H1 (cell line): ENCODE measurements around the gene CFAP58. TPM values are rescaled to one million over a fixed set of nuclear protein-coding genes. Genes with fewer than 3 reads are reported as not detected.

Source experiments
- CTCF ChIA-PET: fragments of 300-600 bp; sonication (Branson Sonifier 250); formaldehyde crosslinking; loops from one replicate; lab custom pipeline; 2021; ENCODE audit not compliant: partially characterized antibody; lab: Charles Lee
- POLR2A ChIA-PET: fragments of 300-600 bp; sonication (Branson Sonifier 250); formaldehyde crosslinking; loops from one replicate; lab custom pipeline; 2021; ENCODE audit warnings: inconsistent platforms; ENCODE audit not compliant: partially characterized antibody; lab: Charles Lee
- DNase-seq, 2 experiments: peaks; one replicate each; pipeline versions ENCODE4 v3.0.0 to v3.0.0-alpha.2; 2010 to 2022; ENCODE audit warnings: low spot score in 2 of 2, low read depth in 1 of 2, mixed read lengths in 1 of 2
- FAIRE-seq: peaks from 2 replicates; lab custom pipeline; 2011; peaks lifted over from hg19 to GRCh38; lab: Jason Lieb, UNC
- H2AFZ ChIP-seq: 2 replicates; pipeline ENCODE4 v1.8.1; 2012; ENCODE audit warnings: low read length, inconsistent platforms
- H2AK5ac ChIP-seq: 2 replicates; pipeline ENCODE4 v1.6.1; 2013; ENCODE audit warnings: low read depth, low read length
- H2BK120ac ChIP-seq: replicated peaks from 2 replicates; pipeline ENCODE3; 2013; ENCODE audit warnings: low read depth, low read length, inconsistent platforms
- H2BK12ac ChIP-seq: 2 replicates; pipeline ENCODE4 v1.6.1; 2013; ENCODE audit warnings: low read depth, low read length
- H2BK15ac ChIP-seq: 2 replicates; pipeline ENCODE4 v1.6.1; 2013; ENCODE audit warnings: low read length
- H2BK20ac ChIP-seq: 2 replicates; pipeline ENCODE4 v1.6.1; 2013; ENCODE audit warnings: low read length
- H2BK5ac ChIP-seq: 2 replicates; pipeline ENCODE4 v1.6.1; 2013; ENCODE audit warnings: low read depth, low read length
- H3K14ac ChIP-seq: 2 replicates; pipeline ENCODE4 v1.6.1; 2013; ENCODE audit warnings: inconsistent platforms; ENCODE audit not compliant: insufficient read length
- H3K18ac ChIP-seq: 2 replicates; pipeline ENCODE4 v1.6.1; 2013; ENCODE audit warnings: low read length; ENCODE audit errors: extremely low read depth
- H3K23ac ChIP-seq: 2 replicates; pipeline ENCODE4 v1.6.1; 2013; ENCODE audit warnings: inconsistent platforms; ENCODE audit not compliant: insufficient read length
- H3K23me2 ChIP-seq: 2 replicates; pipeline ENCODE4 v1.6.1; 2013; ENCODE audit warnings: low read depth, low read length
- H3K27ac ChIP-seq: 2 replicates; pipeline ENCODE4 v1.6.1; 2011; ENCODE audit warnings: low read depth, low read length, inconsistent platforms
- H3K27me3 ChIP-seq, 4 experiments: replicated peaks in 1 of 4; 1 replicate in 1 of 4; 2 replicates in 3 of 4; pipeline versions ENCODE4 v1.6.1 to v1.8.1; 2011 to 2013; ENCODE audit warnings: low read length in 3 of 4, mild to moderate bottlenecking in 3 of 4, inconsistent platforms in 2 of 4, mixed read lengths in 2 of 4, moderate library complexity in 1 of 4; ENCODE audit not compliant: control insufficient read depth in 3 of 4, insufficient read depth in 3 of 4; ENCODE audit errors: extremely low read depth in 1 of 4
- H3K36me3 ChIP-seq, 4 experiments: 2 replicates each; pipeline versions ENCODE4 v1.6.1 to v1.8.1; 2011 to 2013; ENCODE audit warnings: mild to moderate bottlenecking in 4 of 4, low read length in 3 of 4, moderate library complexity in 2 of 4, control low read depth in 1 of 4, inconsistent platforms in 1 of 4; ENCODE audit not compliant: insufficient read depth in 4 of 4, control insufficient read depth in 2 of 4
- H3K4ac ChIP-seq: replicated peaks from 2 replicates; pipeline ENCODE3; 2013; ENCODE audit warnings: low read length, low read depth, mixed read lengths, inconsistent platforms; ENCODE audit not compliant: insufficient read length
- H3K4me1 ChIP-seq, 4 experiments: replicated peaks in 1 of 4; 1 replicate in 1 of 4; 2 replicates in 3 of 4; pipeline versions ENCODE4 v1.6.1 to v1.8.1; 2011 to 2013; ENCODE audit warnings: low read length in 3 of 4, inconsistent platforms in 2 of 4, mixed read lengths in 1 of 4; ENCODE audit not compliant: insufficient read depth in 4 of 4, control insufficient read depth in 3 of 4
- H3K4me2 ChIP-seq, 2 experiments: 2 replicates each; pipeline versions ENCODE4 v1.6.1 to v1.8.1; 2011 to 2013; ENCODE audit warnings: low read depth in 2 of 2, low read length in 2 of 2, control low read depth in 1 of 2, inconsistent platforms in 1 of 2, mild to moderate bottlenecking in 1 of 2; ENCODE audit not compliant: insufficient read depth in 1 of 2
- H3K4me3 ChIP-seq, 4 experiments: fragments of 200-600, 300-600 bp in 1 of 4; sonication (generic), shearing (Covaris generic), sonication (Bioruptor Twin) in 1 of 4; 2 replicates each; pipeline versions ENCODE4 v1.5.1 to v1.8.1; 2011 to 2016; ENCODE audit warnings: low read length in 4 of 4, low read depth in 3 of 4, control low read depth in 2 of 4, inconsistent platforms in 2 of 4, mild to moderate bottlenecking in 2 of 4, mixed read lengths in 1 of 4, moderate library complexity in 1 of 4; ENCODE audit not compliant: insufficient read depth in 2 of 4; ENCODE audit errors: extremely low read depth in 1 of 4
- H3K56ac ChIP-seq: replicated peaks from 2 replicates; pipeline ENCODE3; 2013; ENCODE audit warnings: low read depth, mild to moderate bottlenecking, mixed read lengths, low read length, inconsistent platforms; ENCODE audit not compliant: insufficient read length
- H3K79me1 ChIP-seq: 2 replicates; pipeline ENCODE4 v1.6.1; 2013; ENCODE audit warnings: low read depth, low read length, control low read depth
- H3K79me2 ChIP-seq, 2 experiments: 2 replicates each; pipeline versions ENCODE4 v1.6.1 to v1.8.1; 2012 to 2013; ENCODE audit warnings: low read length in 2 of 2, mild to moderate bottlenecking in 2 of 2, inconsistent platforms in 1 of 2; ENCODE audit not compliant: insufficient read depth in 2 of 2, control insufficient read depth in 1 of 2
- H3K9ac ChIP-seq, 4 experiments: replicated peaks in 1 of 4; 1 replicate in 1 of 4; 2 replicates in 3 of 4; pipeline versions ENCODE4 v1.6.1 to v1.8.1; 2011 to 2013; ENCODE audit warnings: low read depth in 3 of 4, low read length in 3 of 4, control low read depth in 2 of 4, mild to moderate bottlenecking in 2 of 4, moderate library complexity in 2 of 4, inconsistent platforms in 1 of 4; ENCODE audit errors: extremely low read depth in 1 of 4
- H3K9me3 ChIP-seq, 2 experiments: 2 replicates each; pipeline versions ENCODE4 v1.6.1 to v1.8.1; 2012 to 2013; ENCODE audit warnings: mild to moderate bottlenecking in 2 of 2, moderate library complexity in 2 of 2, control low read depth in 1 of 2, inconsistent platforms in 1 of 2, low read depth in 1 of 2, low read length in 1 of 2, mixed read lengths in 1 of 2; ENCODE audit not compliant: insufficient read depth in 2 of 2
- H4K20me1 ChIP-seq, 2 experiments: replicated peaks in 1 of 2; 2 replicates each; pipeline versions ENCODE3 to v1.8.1; 2011 to 2013; ENCODE audit warnings: inconsistent platforms in 2 of 2, low read length in 2 of 2, mild to moderate bottlenecking in 1 of 2; ENCODE audit not compliant: insufficient read depth in 2 of 2, control insufficient read depth in 1 of 2
- H4K5ac ChIP-seq: 2 replicates; pipeline ENCODE4 v1.6.1; 2013; ENCODE audit warnings: low read length, low read depth, mixed read lengths, inconsistent platforms; ENCODE audit not compliant: insufficient read length
- H4K8ac ChIP-seq: 2 replicates; pipeline ENCODE4 v1.8.0; 2013; ENCODE audit warnings: mild to moderate bottlenecking, moderate library complexity, low read length, inconsistent platforms; ENCODE audit not compliant: insufficient read depth; ENCODE audit errors: extremely low read depth
- H4K91ac ChIP-seq: replicated peaks from 2 replicates; pipeline ENCODE3; 2013; ENCODE audit warnings: low read length, mixed read lengths, inconsistent platforms; ENCODE audit not compliant: insufficient read length
- ATF2 ChIP-seq: IDR thresholded peaks from 2 replicates; pipeline ENCODE4 v1.6.1; 2012; ENCODE audit warnings: low read length, inconsistent platforms
- BACH1 ChIP-seq: IDR thresholded peaks from 2 replicates; pipeline ENCODE4 v1.6.1; 2012; ENCODE audit warnings: low read length, improper control_type of control experiment
- CEBPB ChIP-seq: IDR thresholded peaks from 2 replicates; pipeline ENCODE4 v1.6.1; 2012; ENCODE audit warnings: low read depth, low read length
- EP300 ChIP-seq, 2 experiments: IDR thresholded peaks; 1 replicate in 1 of 2; 2 replicates in 1 of 2; pipeline ENCODE4 v1.6.1; 2011 to 2012; ENCODE audit warnings: low read depth in 2 of 2, low read length in 2 of 2, mild to moderate bottlenecking in 2 of 2, borderline replicate concordance in 1 of 2, inconsistent platforms in 1 of 2, moderate library complexity in 1 of 2
- JUND ChIP-seq: IDR thresholded peaks from 2 replicates; pipeline ENCODE4 v1.6.1; 2011; ENCODE audit warnings: mild to moderate bottlenecking, improper control_type of control experiment, low read length
- RAD21 ChIP-seq, 2 experiments: IDR thresholded peaks in 1 of 2; conservative IDR thresholded peaks in 1 of 2; 2 replicates each; pipeline ENCODE4 v1.6.1; 2011; ENCODE audit warnings: low read depth in 2 of 2, low read length in 2 of 2, improper control_type of control experiment in 1 of 2, inconsistent platforms in 1 of 2, mild to moderate bottlenecking in 1 of 2, moderate library complexity in 1 of 2
- RBBP5 ChIP-seq: IDR thresholded peaks from 2 replicates; pipeline ENCODE4 v1.7.1; 2012; ENCODE audit warnings: low read depth, mild to moderate bottlenecking, inconsistent platforms, low read length, moderate library complexity, borderline replicate concordance
- WGBS, 2 experiments: shearing (Covaris generic) in 1 of 2; methylation state at CpG; one replicate each; pipeline versions ENCODE4 v1.1.6 to v1.1.7; 2013 to 2015; ENCODE audit warnings: low lambda C conversion rate in 2 of 2, mixed read lengths in 2 of 2, inconsistent platforms in 1 of 2, low coverage in 1 of 2, missing lambda C conversion rate in 1 of 2; ENCODE audit not compliant: insufficient replicate concordance in 2 of 2, insufficient coverage in 1 of 2, insufficient read length in 1 of 2; ENCODE audit errors: extremely low coverage in 1 of 2, missing lambda C conversion rate in 1 of 2; 5-methylcytosine and 5-hydroxymethylcytosine counted together
- polyA plus RNA-seq, 7 experiments: library from polyadenylated mRNA; depleted of rRNA in 3 of 7; stranded (reverse) in 5 of 7; unstranded in 2 of 7; fragments of >200 nt in 5 of 7; fragments of 200-250 nt in 2 of 7; gene quantifications; 1 replicate in 5 of 7; 2 replicates in 1 of 7; 4 replicates in 1 of 7; pipeline versions ENCODE4 v1.2.1 to v1.2.3, GENCODE V29; 2011 to 2013; ENCODE audit warnings: missing spikeins in 2 of 7, mixed read lengths in 2 of 7
- total RNA-seq: library from RNA; stranded (reverse); fragmentation: NEBNext Ultra II Directional; extraction: Animal tissue kit (Norgen Biotek cat#: 25700); gene quantifications from 2 replicates; pipeline ENCODE4 v1.2.1, GENCODE V29; 2021

Gene CFAP58
- total and polyA plus RNA-seq, 2 of the 8 experiments (the other 6 are each of a cell fraction or from before 2014, with no cell fraction given): 0.32 to 0.71 TPM

GRCh38 chr10:104306897-104307296 lies 46.7 kb upstream of the CFAP58 start:
- Histone ChIP-seq H3K9ac (no peak overlapping the region; a peak in 1 of 7 replicates), H3K79me2 (no peaks in the 10 kb centered on the region), H3K56ac (no peak overlapping the region), H3K23me2 (no peaks in the 10 kb centered on the region), H3K4ac (no peak overlapping the region), H3K23ac (no peak overlapping the region), H3K14ac (no peak overlapping the region), H3K4me2 (no peak overlapping the region), H2BK20ac (no peak overlapping the region), H2AFZ (no peak overlapping the region), H3K4me1 (peaks cover 0 to 7% (median 3%) of the 10 kb centered on the region in 4 experiments; a peak in 3 of 7 replicates), H4K20me1 (peaks cover 0 to 7% of the 10 kb centered on the region in 2 experiments), H3K27me3 (no peaks in the 10 kb centered on the region), H3K36me3 (0 out of 8 replicates have a peak, but pooled peaks cover 0 to 5% (median 0%) of the 10 kb centered on the region in 4 experiments), H3K18ac (no peak overlapping the region), H4K8ac (no peak overlapping the region), H2AK5ac (no peak overlapping the region), H4K91ac (no peak overlapping the region), H2BK12ac (no peak overlapping the region), H3K4me3 (no peak overlapping the region), H2BK15ac (0 out of 2 replicates have a peak overlapping the region, but pooled peaks have one; percentile 48), H3K27ac (no peak overlapping the region), H2BK5ac (no peak overlapping the region), H3K9me3 (peaks cover 12 to 14% of the 10 kb centered on the region in 2 experiments), H2BK120ac (no peak overlapping the region), H3K79me1 (no peaks in the 10 kb centered on the region; the same call in 1 of the 2 replicates), H4K5ac (no peak overlapping the region)
- POLR2A ChIA-PET: interaction anchor here (0.6 to 3.2 kb wide), 12 partner anchors 7 to 226 kb away, joined by 3 to 23 read pairs (median 4); no protein-coding TSS in a partner anchor
- TF ChIP-seq ATF2 (no peak), RAD21 (IDR thresholded peaks at IDR 0.05 in 1 of 2, conservative IDR thresholded peaks at IDR 0.05 in 1 of 2; ENCODE audit: low read depth in 2 of 2, low read length in 2 of 2) (0 out of 4 replicates have a peak, but pooled peaks of 1 of the 2 experiments have one; percentile 6), BACH1 (no peak), EP300 (IDR thresholded peaks at IDR 0.05; ENCODE audit: borderline replicate concordance in 1 of 2, low read depth in 2 of 2, low read length in 2 of 2) (no peak), RBBP5 (no peak), CEBPB (no peak), JUND (no peak)
- CTCF ChIA-PET: interaction anchor here (0.9 to 14.8 kb wide), 16 partner anchors 9 to 417 kb away, joined by 3 to 331 read pairs (median 12); partner anchors contain the start of genes CFAP58 and ITPRIP
- 89% methylated on average over 3 of the region's 3 CpGs; no CpG with 5 or more reads in 1 of the 2 experiments for WGBS, 2 experiments
- DNase-seq (no peak), FAIRE-seq (no peak)
